Progenitor cell of endocrine pancreas (in vitro differentiated cells): ENCODE measurements around the gene RDH11. TPM values are rescaled to one million over a fixed set of nuclear protein-coding genes. Genes with fewer than 3 reads are reported as not detected.
A peak's percentile ranks its signal among the peaks of the same experiment; 100 is the strongest.

ENCODE experiments used
- DNase-seq: peaks from one replicate; pipeline ENCODE4 v3.0.0; 2021; ENCODE audit warnings: low spot score; ENCODE audit not compliant: unreplicated experiment
- H3K27ac Mint-ChIP-seq: 2 replicates; pipeline ENCODE4 v1.8.0; 2021; ENCODE audit warnings: mild to moderate bottlenecking, moderate library complexity, mixed read lengths
- H3K27me3 Mint-ChIP-seq: 2 replicates; pipeline ENCODE4 v1.8.0; 2021; ENCODE audit warnings: mixed read lengths
- H3K36me3 Mint-ChIP-seq: 2 replicates; pipeline ENCODE4 v1.8.0; 2022; ENCODE audit warnings: mixed read lengths; ENCODE audit not compliant: insufficient read depth
- H3K4me1 Mint-ChIP-seq: 2 replicates; pipeline ENCODE4 v1.8.0; 2021; ENCODE audit warnings: low read depth, mixed read lengths
- H3K4me3 Mint-ChIP-seq: 2 replicates; pipeline ENCODE4 v1.8.0; 2021; ENCODE audit warnings: low read depth, mild to moderate bottlenecking, moderate library complexity, mixed read lengths
- H3K9me3 Mint-ChIP-seq: 2 replicates; pipeline ENCODE4 v1.8.0; 2021; ENCODE audit warnings: low read depth, mixed read lengths
- CTCF ChIP-seq: fragments of 200-600 bp; sonication (generic); IDR thresholded peaks from one replicate; pipeline ENCODE4 v1.5.0; 2021; ENCODE audit warnings: antibody characterized with exemption, mild to moderate bottlenecking; ENCODE audit not compliant: unreplicated experiment
- total RNA-seq: library from RNA; stranded (reverse); gene quantifications from 2 replicates; pipeline ENCODE4 v1.2.1, GENCODE V29; 2021

Gene RDH11
- total RNA-seq, 1 donor from 2014 or later: 99.9 TPM

GRCh38 chr14:67690011-67690410 is 5.6 kb downstream of the RDH11 start:
- no peaks in the 10 kb centered on the region for H3K9me3 Mint-ChIP-seq
- peaks cover 17% of the 10 kb centered on the region for H3K4me1 Mint-ChIP-seq
- H3K4me3 Mint-ChIP-seq: no peak overlapping the region
- peaks cover 38% of the 10 kb centered on the region for H3K36me3 Mint-ChIP-seq
- H3K27me3 Mint-ChIP-seq: no peaks in the 10 kb centered on the region
- TF ChIP-seq CTCF: no peak
- peak overlapping the region; percentile 23 for H3K27ac Mint-ChIP-seq
- DNase-seq: no peak

- Mint-ChIP-seq H3K27me3 (no peaks in the 10 kb centered on the region), H3K4me1 (no peaks in the 10 kb centered on the region), H3K9me3 (no peaks in the 10 kb centered on the region), H3K4me3 (no peak overlapping the region), H3K27ac (peak overlapping the region; percentile 1), H3K36me3 (peaks cover 43% of the 10 kb centered on the region)
- no peak for DNase-seq
- no peak for TF ChIP-seq CTCF
Measured at GRCh38 chr14:67683842-67684241, 11.7 kb downstream of the RDH11 start.

GRCh38 chr14:67680941-67681340 is 14.6 kb downstream of the RDH11 start:
- DNase-seq: no peak
- H3K9me3 Mint-ChIP-seq: no peaks in the 10 kb centered on the region
- H3K27ac Mint-ChIP-seq: peak overlapping the region; percentile 29
- no peaks in the 10 kb centered on the region for H3K27me3 Mint-ChIP-seq
- peaks cover 37% of the 10 kb centered on the region for H3K36me3 Mint-ChIP-seq
- no peak for TF ChIP-seq CTCF
- no peak overlapping the region for H3K4me3 Mint-ChIP-seq
- peaks cover 3% of the 10 kb centered on the region for H3K4me1 Mint-ChIP-seq

GRCh38 chr14:67680121-67680602 is 15.4 kb downstream of the RDH11 start:
- Mint-ChIP-seq H3K4me3 (no peak overlapping the region), H3K27me3 (no peaks in the 10 kb centered on the region)

GRCh38 chr14:67679006-67679405 is 16.6 kb downstream of the RDH11 start:
- H3K4me3 Mint-ChIP-seq: no peak overlapping the region
- no peak for DNase-seq
- H3K27me3 Mint-ChIP-seq: no peaks in the 10 kb centered on the region
- H3K36me3 Mint-ChIP-seq: peaks cover 24% of the 10 kb centered on the region
- peaks cover 5% of the 10 kb centered on the region for H3K4me1 Mint-ChIP-seq
- H3K9me3 Mint-ChIP-seq: no peaks in the 10 kb centered on the region
- no peak overlapping the region for H3K27ac Mint-ChIP-seq
- no peak for TF ChIP-seq CTCF

More at GRCh38 chr14:67680121-67680602, 15.4 kb downstream of the RDH11 start:
- DNase-seq: no peak
- TF ChIP-seq CTCF: no peak
- H3K4me1 Mint-ChIP-seq: peaks cover 5% of the 10 kb centered on the region
- H3K36me3 Mint-ChIP-seq: peaks cover 31% of the 10 kb centered on the region
- no peaks in the 10 kb centered on the region for H3K9me3 Mint-ChIP-seq
- H3K27ac Mint-ChIP-seq: no peak overlapping the region
